ENCODE data around the gene KRT74. TPM values are rescaled to one million over a fixed set of nuclear protein-coding genes. Genes with fewer than 3 reads are reported as not detected.

The KRT74 gene
- total RNA-seq, 2 donors from 2014 or later, result 2.9 TPM; not detected in 1

DNA sequence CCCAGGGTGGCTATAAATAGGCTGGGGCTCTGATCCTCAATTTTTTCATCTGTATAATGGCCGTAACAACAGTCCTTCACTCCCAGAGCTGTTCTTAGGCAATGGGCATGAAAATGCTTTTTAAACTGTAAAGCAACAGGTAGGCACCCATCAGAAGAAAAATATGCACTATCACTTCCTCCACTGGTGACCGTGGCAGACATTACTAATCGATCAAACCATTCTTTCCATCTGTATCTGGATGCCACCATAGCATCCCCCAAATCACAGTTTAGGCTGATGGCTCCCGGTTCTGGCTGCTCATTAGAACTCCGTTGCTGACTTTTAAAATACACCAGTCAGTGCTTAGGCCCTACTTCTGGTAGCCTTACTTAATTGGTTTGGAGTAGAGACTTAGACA, 31.9 kb downstream of the KRT74 start:
- Histone ChIP-seq H3K27ac (no peak overlapping the region), H3K4me1 (no peaks in the 10 kb centered on the region), H3K36me3 (no peaks in the 10 kb centered on the region), H3K4me3 (no peak overlapping the region), H3K27me3 (no peaks in the 10 kb centered on the region), H3K9me3 (no peaks in the 10 kb centered on the region)
- DNase-seq (ENCODE audit: low spot score), result no peak
- no peak for TF ChIP-seq CTCF (IDR thresholded peaks at IDR 0.05)

DNA sequence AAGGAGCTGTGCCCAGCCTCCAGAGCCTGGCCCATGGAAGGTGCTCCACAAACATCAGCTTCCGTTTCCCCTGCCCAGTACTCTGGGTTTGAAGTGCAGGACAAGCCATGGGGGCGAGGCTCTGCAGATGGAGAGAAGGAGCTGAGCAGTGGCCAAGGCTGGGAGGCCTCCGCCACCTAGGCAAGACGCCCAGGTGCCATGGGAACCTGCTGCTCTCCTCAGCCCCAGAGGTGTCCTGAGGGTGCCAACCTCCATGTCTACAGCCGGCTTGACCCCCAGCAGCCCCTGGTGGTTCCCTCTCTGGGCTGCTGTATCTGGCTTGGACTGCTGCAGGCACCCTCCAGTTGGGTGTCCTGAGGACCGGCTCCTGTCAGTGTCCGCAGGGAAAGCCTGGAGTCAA, 33.1 kb downstream of the KRT74 start:
- no peaks in the 10 kb centered on the region for H3K36me3 ChIP-seq
- no peaks in the 10 kb centered on the region for H3K9me3 ChIP-seq
- no peak overlapping the region for H3K4me3 ChIP-seq
- no peak for TF ChIP-seq CTCF (IDR thresholded peaks at IDR 0.05)
- H3K27ac ChIP-seq, result no peak overlapping the region
- no peaks in the 10 kb centered on the region for H3K4me1 ChIP-seq
- no peak for DNase-seq (ENCODE audit: low spot score)
- H3K27me3 ChIP-seq, result no peaks in the 10 kb centered on the region

DNA sequence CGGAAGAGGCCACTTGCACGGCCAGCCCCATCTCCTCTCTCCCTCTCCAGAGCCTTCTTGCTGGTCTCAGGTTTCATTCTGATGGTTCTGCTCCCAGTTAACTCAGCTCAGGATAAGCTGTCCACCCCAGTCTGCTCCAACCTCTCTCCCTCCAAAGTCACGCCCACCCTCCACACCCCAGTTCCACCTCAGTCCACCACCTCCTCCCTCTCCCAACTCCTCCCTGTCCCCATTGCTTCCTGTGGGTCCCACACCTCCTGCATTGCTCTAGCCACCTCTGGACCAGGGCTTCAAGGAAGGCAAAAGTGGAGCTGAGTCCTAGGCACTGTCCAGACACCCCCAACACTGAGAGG, 33.8 kb downstream of the KRT74 start:
- H3K4me1 ChIP-seq, result no peaks in the 10 kb centered on the region
- no peaks in the 10 kb centered on the region for H3K9me3 ChIP-seq
- no peak overlapping the region for H3K4me3 ChIP-seq
- no peak overlapping the region for H3K27ac ChIP-seq
- no peak for DNase-seq (ENCODE audit: low spot score)
- H3K36me3 ChIP-seq, result no peaks in the 10 kb centered on the region
- H3K27me3 ChIP-seq, result no peaks in the 10 kb centered on the region
- TF ChIP-seq CTCF (IDR thresholded peaks at IDR 0.05), result no peak

GRCh38 chr12:52539083-52539820, 34.4 kb downstream of the KRT74 start:
- Histone ChIP-seq H3K4me3 (no peak overlapping the region), H3K27me3 (no peaks in the 10 kb centered on the region), H3K9me3 (no peaks in the 10 kb centered on the region), H3K4me1 (no peaks in the 10 kb centered on the region), H3K36me3 (no peaks in the 10 kb centered on the region), H3K27ac (no peak overlapping the region)
- no peak for DNase-seq (ENCODE audit: low spot score)
- TF ChIP-seq CTCF (IDR thresholded peaks at IDR 0.05), result no peak

DNA sequence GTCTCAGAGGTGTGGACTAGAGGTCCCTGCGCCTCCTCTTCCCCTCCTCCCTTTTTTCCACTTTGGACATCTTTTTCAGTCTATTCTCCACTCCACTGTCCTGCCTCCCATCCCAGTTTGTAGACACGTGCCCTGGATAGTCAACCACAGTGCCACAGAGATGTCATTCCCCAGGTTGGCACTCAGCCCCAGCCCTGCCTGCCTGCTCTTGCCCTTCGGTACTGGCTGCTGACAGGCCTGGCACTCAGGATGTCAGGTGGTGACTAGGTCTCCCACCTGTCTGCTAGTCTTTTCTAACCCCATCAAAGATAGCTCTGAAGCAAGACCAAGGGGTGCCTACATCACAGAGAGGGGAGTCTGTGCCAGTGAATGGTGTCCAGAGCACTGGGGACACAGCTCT, 36.5 kb downstream of the KRT74 start:
- Histone ChIP-seq H3K27me3 (no peaks in the 10 kb centered on the region), H3K27ac (no peak overlapping the region), H3K9me3 (no peaks in the 10 kb centered on the region), H3K4me1 (no peaks in the 10 kb centered on the region), H3K4me3 (no peak overlapping the region), H3K36me3 (no peaks in the 10 kb centered on the region)
- DNase-seq (ENCODE audit: low spot score), result no peak
- no peak for TF ChIP-seq CTCF (IDR thresholded peaks at IDR 0.05)

DNA sequence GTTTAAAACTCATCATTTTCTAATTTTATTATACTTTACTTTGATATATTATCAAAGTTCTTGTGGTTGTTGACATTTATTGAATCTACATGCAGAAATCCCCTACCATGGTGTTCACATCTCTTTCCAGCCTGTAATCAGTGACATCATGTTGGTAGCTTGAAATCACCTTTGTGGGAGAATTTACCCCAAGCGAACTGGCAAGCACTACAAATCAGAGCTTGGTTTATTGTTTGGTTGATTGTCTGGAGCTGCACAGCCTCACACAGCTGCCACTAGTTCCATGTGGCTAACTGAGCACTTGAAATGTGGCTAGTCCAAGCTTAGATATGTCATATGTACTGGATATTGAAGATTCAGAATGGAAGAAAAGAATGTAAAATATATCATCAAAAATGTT, 38.1 kb downstream of the KRT74 start:
- Histone ChIP-seq H3K27me3 (no peaks in the 10 kb centered on the region), H3K9me3 (no peaks in the 10 kb centered on the region), H3K36me3 (no peaks in the 10 kb centered on the region), H3K27ac (no peak overlapping the region), H3K4me3 (no peak overlapping the region), H3K4me1 (no peaks in the 10 kb centered on the region)
- no peak for TF ChIP-seq CTCF (IDR thresholded peaks at IDR 0.05)
- DNase-seq (ENCODE audit: low spot score), result no peak

Data from right atrium auricular region (tissue), 2 donors.